Right lobe of liver (tissue), 4 donors: ENCODE results near the gene LRMDA.

ENCODE experiments used
- CTCF ChIP-seq, 4 donors: fragments of 200-600 bp in 3 of 4; fragments of 450-650 bp in 1 of 4; IDR thresholded peaks; one replicate each; pipeline versions ENCODE4 v1.5.1 to v1.8.0; 2016 to 2022; ENCODE audit warnings: antibody characterized with exemption in 4 of 4, mild to moderate bottlenecking in 2 of 4
- POLR2A ChIP-seq: fragments of 450-650 bp; IDR thresholded peaks from one replicate; pipeline ENCODE4 v1.6.1; 2017; ENCODE audit warnings: antibody characterized with exemption, mild to moderate bottlenecking
- donor health status: DM: no; HTN: no; CAD: no.
- donor health status: DM: no; HTN: no; CAD: no.
- donor health status: DM: no; HTN: yes; CAD: no.

GRCh38 chr10:76435157-76435556 lies 1003.7 kb downstream of the LRMDA start:
- TF ChIP-seq CTCF (IDR thresholded peaks at IDR 0.05) (no peak), POLR2A (no peak)
